K562 (cell line): ENCODE data around the gene ADRA2A.

ENCODE experiments used
- ATF4 ChIP-seq: fragments of 450-650 bp; formaldehyde crosslinking; IDR thresholded peaks from 2 replicates; pipeline ENCODE4 v1.4.0; 2022; ENCODE audit warnings: mild to moderate bottlenecking, moderate library complexity
- CTCF ChIP-seq, 3 experiments: IDR thresholded peaks in 2 of 3; conservative IDR thresholded peaks in 1 of 3; 2 replicates each; pipeline ENCODE4 v1.5.1; 2011 to 2012; ENCODE audit warnings: low read length in 3 of 3, mild to moderate bottlenecking in 3 of 3, control low read depth in 2 of 3, improper control_type of control experiment in 1 of 3, inconsistent platforms in 1 of 3, low read depth in 1 of 3, mixed read lengths in 1 of 3, moderate library complexity in 1 of 3; ENCODE audit not compliant: insufficient read depth in 2 of 3
- DPF2 ChIP-seq: fragments of 450-650 bp; IDR thresholded peaks from 2 replicates; pipeline ENCODE4 v1.6.1; 2016
- EP300 ChIP-seq: IDR thresholded peaks from 2 replicates; pipeline ENCODE4 v1.6.1; 2012; ENCODE audit warnings: low read length, improper control_type of control experiment
- HNRNPH1 ChIP-seq: fragments of 200-400 bp; formaldehyde crosslinking; optimal IDR thresholded peaks from 2 replicates; pipeline ENCODE3; 2017; ENCODE audit warnings: low read depth, mild to moderate bottlenecking, low read length, moderate library complexity
- NR1H2 ChIP-seq: sonication (generic); formaldehyde crosslinking; IDR thresholded peaks from 2 replicates; pipeline ENCODE4 v1.4.0; 2020; ENCODE audit warnings: mild to moderate bottlenecking, missing genetic modification reagents
- NR2C1 ChIP-seq, 2 experiments: fragments of 450-650 bp; IDR thresholded peaks; 2 replicates each; pipeline ENCODE4 v1.6.1; 2017; ENCODE audit warnings: mild to moderate bottlenecking in 2 of 2, antibody characterized with exemption in 1 of 2, inconsistent platforms in 1 of 2, missing compliant biosample characterization in 1 of 2, missing genetic modification characterization in 1 of 2
- PHB ChIP-seq: fragments of 250-450 bp; sonication (Bioruptor Pico); IDR thresholded peaks from 2 replicates; pipeline ENCODE4 v1.5.0; 2021
- POLR2A ChIP-seq: fragments of 450-650 bp; conservative IDR thresholded peaks from 2 replicates; pipeline ENCODE4 v1.6.1; 2016
- RAD21 ChIP-seq, 2 experiments: fragments of 250-450 bp in 1 of 2; fragments of 450-650 bp in 1 of 2; sonication (Bioruptor Pico) in 1 of 2; formaldehyde crosslinking in 1 of 2; IDR thresholded peaks in 1 of 2; conservative IDR thresholded peaks in 1 of 2; 2 replicates each; pipeline versions ENCODE4 v1.4.0 to v1.8.0; 2020 to 2022; ENCODE audit warnings: mild to moderate bottlenecking in 2 of 2, moderate library complexity in 1 of 2
- TOE1 ChIP-seq, 2 experiments: fragments of 450-650 bp in 1 of 2; sonication (generic) in 1 of 2; formaldehyde crosslinking in 1 of 2; IDR thresholded peaks; 2 replicates each; pipeline versions ENCODE4 v1.7.1 to v1.8.0; 2016 to 2022; ENCODE audit warnings: borderline replicate concordance in 2 of 2, mild to moderate bottlenecking in 2 of 2, antibody characterized with exemption in 1 of 2, inconsistent platforms in 1 of 2, low read depth in 1 of 2, missing genetic modification reagents in 1 of 2, moderate library complexity in 1 of 2
- ZKSCAN1 ChIP-seq: fragments of 150-350 bp; IDR thresholded peaks from 2 replicates; pipeline ENCODE4 v1.6.1; 2016; ENCODE audit warnings: low read depth, low read length

GRCh38 chr10:111103196-111103840 lies 26.5 kb downstream of the ADRA2A start:
- TF ChIP-seq PHB = no peak
- TF ChIP-seq EP300 = no peak
- TF ChIP-seq TOE1 (IDR thresholded peaks at IDR 0.05; ENCODE audit: borderline replicate concordance) = no peak
- TF ChIP-seq TOE1 (CRISPR knock-in tag; IDR thresholded peaks at IDR 0.05; ENCODE audit: borderline replicate concordance, low read depth) = no peak
- TF ChIP-seq NR2C1 (IDR thresholded peaks at IDR 0.05) = no peak
- no peak for TF ChIP-seq NR2C1 (tag; IDR thresholded peaks at IDR 0.05)
- no peak for TF ChIP-seq CTCF (IDR thresholded peaks at IDR 0.05 in 2 of 3, conservative IDR thresholded peaks at IDR 0.05 in 1 of 3; ENCODE audit: insufficient read depth in 2 of 3, low read depth in 1 of 3, low read length in 3 of 3)
- TF ChIP-seq DPF2 = no peak
- TF ChIP-seq ATF4 (CRISPR knock-in tag) = no peak
- TF ChIP-seq ZKSCAN1 = no peak
- no peak for TF ChIP-seq RAD21 (CRISPR knock-in tag; conservative IDR thresholded peaks at IDR 0.05 in 1 of 2, IDR thresholded peaks at IDR 0.05 in 1 of 2)
- TF ChIP-seq HNRNPH1 = no peak
- TF ChIP-seq NR1H2 (CRISPR knock-in tag) = no peak
- TF ChIP-seq POLR2A = no peak
